GM19463 (cell line): ENCODE measurements around the gene CCL21.

Experiments used
- ATAC-seq: cut with Tn5 transposase; IDR thresholded peaks from one replicate; pipeline ENCODE4 v1.9.1; 2021; ENCODE audit warnings: mild to moderate bottlenecking, moderate library complexity; ENCODE audit not compliant: unreplicated experiment

Gene CCL21

GRCh38 chr9:34709196-34709978 lies 549 bp downstream of the CCL21 start:
- no peak for ATAC-seq

- ATAC-seq: no peak
Measured at GRCh38 chr9:34707130-34707529, 2.8 kb downstream of the CCL21 start.

- ATAC-seq: no peak
Measured at GRCh38 chr9:34701769-34702736, 7.9 kb downstream of the CCL21 start.

DNA sequence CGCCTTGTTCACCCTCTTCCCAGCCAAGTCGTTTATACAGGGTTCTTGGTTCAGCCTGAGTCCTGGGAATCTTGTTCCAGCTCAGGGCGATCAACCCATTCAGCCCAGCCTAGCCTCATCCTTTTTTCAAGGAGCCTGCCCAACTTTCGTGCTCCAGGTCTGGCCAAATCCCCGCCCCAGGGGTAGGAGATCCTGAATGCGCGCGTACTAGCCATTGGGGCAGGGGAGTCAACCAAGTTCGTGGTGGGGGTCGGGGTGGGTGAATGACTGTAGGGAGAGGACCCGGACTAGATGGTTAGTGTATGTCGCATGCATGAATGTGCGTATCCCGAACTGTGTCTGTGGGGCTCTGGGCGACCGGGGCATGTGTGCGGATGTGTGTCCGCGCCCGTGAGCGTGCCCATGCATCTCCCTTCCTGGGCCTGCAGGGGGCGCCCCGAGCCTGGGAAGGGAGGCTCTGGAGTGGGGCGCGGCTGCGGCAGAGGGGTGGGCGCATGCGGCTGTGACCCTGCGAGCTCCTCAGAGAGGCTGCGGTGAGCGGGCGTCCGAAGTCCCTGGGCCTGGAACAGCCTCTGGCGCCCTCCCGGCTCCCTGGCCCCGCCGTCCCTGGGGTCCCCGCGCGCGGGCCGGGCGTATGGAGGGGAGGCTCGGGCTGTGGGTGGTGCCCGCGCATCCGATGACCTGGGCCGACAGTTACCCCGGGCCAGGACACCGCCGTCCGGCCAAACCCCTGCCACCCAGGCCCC lies 8.7 kb downstream of the CCL21 start:
- ATAC-seq: peak; percentile 69

GRCh38 chr9:34694811-34695210 lies 15.1 kb downstream of the CCL21 start:
- no peak for ATAC-seq

GRCh38 chr9:34693560-34693959 lies 16.4 kb downstream of the CCL21 start:
- no peak for ATAC-seq

DNA sequence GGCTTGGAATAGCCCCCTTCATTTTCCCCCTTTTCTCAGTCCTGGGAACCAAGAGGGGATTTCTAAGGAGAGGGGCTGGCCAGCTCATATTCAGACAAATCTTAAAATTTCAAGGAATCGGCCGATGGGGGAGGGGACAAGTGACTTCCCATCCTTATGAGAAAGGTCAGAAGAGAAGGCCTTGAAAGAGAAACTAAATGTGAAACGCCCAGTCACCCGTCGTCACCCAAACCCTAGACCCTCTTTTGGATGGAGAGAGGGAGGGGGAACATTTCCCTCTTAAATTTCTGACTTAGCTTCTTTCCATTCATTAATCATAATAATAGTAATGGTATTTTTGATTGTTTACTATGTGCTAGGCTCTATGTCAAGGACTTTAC lies 18.0 kb downstream of the CCL21 start:
- no peak for ATAC-seq

- ATAC-seq: no peak
Measured at GRCh38 chr9:34690983-34691935, 18.7 kb downstream of the CCL21 start, which contains the start of gene CCL19. Gene CCL19, minus strand, starts transcription at chr9:34691276. Its CDS starts 137 bp downstream, at chr9:34691139.

DNA sequence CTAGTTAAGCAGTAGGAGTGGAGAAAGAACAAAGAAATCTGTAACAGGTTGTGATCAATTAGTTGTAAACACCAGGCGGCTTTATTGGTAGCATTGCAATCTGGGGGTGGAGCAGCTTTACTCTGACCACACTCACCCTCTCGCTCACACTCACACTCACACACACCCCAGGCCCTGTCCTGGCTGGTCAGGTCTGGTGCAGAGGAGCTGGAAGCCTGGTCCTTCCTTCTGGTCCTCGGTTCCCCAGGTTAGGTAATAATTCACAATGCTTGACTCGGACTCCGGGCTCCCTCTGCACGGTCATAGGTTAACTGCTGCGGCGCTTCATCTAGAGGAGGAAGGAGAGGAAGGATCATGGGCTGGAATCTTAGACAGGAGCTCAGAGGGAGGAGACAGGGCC lies 20.4 kb downstream of the CCL21 start:
- no peak for ATAC-seq

DNA sequence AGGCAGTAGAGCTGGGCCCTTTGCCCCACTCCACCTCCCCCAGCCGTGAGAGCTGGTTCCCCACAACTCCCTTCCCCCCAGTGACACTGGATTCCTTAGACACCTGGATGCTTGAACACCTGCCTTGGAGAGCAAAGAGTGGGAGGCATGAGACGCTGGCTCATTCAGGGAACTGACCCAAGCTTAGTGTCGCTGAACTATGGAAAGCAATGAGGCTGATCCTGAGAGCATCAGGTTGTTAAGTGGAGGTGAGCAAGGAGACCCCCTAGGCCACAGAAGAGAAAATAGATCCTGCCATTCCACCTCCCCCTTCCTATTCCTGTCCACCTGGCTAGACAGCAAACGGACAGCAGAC lies 20.8 kb downstream of the CCL21 start:
- no peak for ATAC-seq

DNA sequence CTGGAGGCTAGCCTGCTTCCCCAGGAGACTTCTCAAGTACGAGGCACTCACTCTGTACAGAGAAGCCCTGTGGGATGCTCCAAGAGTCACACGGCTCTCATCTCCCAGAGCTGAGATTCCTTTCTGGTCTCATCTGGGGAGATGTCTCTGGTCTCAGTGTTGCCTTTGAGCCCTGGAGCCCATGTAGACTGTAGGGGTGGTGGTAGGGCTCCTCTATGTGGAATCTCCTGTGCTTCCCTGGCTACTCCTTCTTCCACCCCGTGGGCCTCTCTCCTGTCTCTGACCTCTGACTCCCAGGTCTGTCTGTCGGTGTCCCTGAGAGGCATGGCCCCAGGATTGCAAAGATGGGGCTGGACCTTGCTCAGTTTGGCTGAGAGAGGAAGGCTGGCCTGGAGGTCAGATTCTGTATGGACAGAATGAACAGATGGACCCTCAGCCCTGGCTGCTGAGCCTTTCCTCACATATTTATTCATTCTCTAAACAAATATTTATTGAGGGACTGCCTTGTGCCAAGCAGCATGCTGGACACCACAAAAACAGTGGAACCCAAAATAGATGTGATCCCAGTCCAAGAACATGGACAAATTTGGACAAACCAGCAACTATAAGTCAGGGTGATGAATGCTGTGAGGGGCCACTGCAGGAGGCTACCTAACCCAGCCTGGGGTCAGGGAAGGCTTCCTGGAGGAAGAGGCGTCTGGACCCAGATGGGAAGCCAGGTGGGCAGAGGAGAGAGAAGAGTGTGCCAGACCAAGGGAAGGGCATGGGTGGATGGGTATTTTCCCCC lies 21.4 kb downstream of the CCL21 start:
- ATAC-seq: no peak

DNA sequence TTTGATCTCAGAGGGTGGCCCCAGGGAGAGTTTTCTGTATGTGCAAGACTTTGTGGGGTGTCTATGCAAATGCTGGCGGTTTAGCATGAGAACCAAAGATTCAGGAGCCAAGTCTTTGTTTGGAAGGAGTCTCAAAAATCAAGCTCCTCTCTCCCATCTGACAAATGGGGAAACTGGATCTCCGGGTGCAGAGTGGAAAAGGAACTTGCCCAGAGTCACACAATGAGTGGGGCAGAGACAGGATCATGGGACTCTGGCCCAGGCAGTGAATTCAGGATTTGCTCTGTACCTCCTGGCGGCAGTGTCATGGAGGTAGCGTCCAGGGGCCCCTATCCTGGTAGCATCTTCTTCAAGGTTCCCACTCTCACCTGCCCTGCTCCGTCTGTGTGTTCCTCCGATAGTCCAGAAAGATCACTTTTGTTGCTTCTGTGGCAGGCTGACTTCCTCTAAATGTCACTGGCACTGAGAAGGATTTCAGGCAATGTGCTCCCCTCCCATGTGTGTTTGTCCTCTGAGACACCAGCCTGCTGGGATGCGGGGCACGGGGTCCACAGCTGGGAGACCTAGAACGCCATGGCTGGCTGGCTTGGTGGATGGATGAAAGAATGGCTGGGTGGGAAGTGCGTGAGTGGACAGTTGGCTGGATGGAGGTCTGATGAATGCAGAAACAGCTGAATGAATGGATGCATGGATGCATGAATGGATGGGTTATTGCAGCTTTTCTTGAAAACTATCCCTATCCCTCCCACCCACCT lies 22.5 kb downstream of the CCL21 start:
- no peak for ATAC-seq

DNA sequence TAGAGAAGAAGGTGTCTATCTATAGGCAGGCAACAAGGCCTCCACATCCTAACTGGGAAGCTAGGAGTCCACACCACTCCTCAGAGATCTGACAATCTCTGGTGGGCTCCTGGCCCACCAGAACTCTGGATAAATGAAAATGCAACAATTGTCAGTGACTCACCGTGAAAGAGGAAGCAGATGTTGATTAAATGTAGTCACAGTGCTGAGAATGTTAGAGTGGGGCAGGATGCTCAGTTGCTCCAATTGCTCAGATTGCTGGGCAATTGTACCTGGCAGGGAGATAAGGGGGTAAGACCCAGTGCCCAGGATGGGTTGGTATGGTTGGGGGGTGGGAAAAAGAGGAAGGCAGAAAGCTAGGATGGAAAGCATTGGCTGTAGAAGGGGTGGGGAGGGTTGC lies 23.2 kb downstream of the CCL21 start:
- no peak for ATAC-seq

DNA sequence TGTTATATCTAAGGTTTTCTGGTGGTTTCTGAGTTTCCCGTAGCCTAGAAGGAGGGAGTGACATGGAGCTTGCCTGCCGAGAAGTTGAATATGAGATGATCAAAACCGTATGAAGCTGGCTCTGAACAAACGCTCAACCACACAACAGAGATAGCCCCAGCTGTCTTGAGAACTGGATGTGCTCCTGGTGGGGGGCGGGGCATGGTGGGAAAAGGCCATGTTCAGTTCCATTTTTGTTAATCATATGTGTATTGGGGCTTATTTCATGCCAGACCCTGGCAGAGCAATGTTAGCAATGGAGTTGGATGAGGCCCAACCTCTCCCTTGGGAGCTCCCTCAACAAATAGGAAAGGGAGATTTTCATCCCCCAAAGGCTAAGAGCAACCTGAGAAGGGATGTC lies 23.7 kb downstream of the CCL21 start:
- no peak for ATAC-seq

DNA sequence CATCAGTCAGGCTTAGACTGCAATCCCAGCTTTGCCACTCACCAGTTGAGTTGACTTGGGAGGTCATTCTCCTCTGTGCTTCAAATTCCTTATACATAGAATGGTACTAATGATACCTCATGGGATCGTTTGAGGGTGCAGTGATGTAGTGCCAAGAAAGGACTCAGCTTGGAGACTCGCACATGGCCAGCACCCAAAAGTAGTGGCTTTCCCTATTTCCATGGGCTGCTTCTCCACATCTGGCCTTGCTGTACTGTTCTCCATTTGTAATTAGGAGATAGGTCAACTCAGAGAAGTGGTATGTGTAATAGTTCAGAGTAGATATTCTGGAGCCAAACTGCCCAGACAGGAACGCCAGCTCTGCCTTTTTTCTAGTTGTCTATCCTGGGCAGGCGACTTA lies 24.3 kb downstream of the CCL21 start:
- no peak for ATAC-seq

GRCh38 chr9:34684816-34685215 lies 25.1 kb downstream of the CCL21 start:
- ATAC-seq: no peak

GRCh38 chr9:34684145-34684544 lies 25.8 kb downstream of the CCL21 start:
- no peak for ATAC-seq

DNA sequence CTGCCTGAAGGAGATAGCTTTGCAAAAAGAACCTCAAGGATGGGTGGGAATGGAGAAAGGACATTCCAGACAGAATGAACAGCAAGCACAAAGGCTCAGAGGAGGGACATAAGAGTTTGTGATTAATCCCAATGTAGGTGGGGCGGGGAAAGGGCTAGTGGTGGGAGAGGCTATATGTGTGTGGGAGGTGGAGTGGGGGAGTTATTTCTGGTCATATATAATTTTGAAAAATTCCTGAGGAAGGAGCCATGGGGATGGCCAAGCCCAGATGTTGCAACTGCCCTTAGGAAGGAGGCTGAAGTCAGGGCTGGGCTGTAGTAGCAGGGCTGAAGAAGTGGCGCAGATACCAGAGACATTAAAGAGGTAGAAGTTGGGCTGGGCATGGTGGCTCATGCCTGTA lies 34.1 kb downstream of the CCL21 start:
- no peak for ATAC-seq
